Neural crest cell (in vitro differentiated cells): ENCODE data around the gene PIK3R3. TPM values are rescaled to one million over a fixed set of nuclear protein-coding genes. Genes with fewer than 3 reads are reported as not detected.

Experiments used
- DNase-seq: peaks from one replicate; pipeline ENCODE4 v3.0.0; 2021; ENCODE audit warnings: low read depth, mixed read lengths, low spot score
- H3K27ac Mint-ChIP-seq: one replicate; pipeline ENCODE4 v1.8.0; 2021; ENCODE audit warnings: mild to moderate bottlenecking, mixed read lengths; ENCODE audit not compliant: unreplicated experiment
- H3K27me3 Mint-ChIP-seq: 2 replicates; pipeline ENCODE4 v1.8.0; 2021; ENCODE audit warnings: low read depth, mild to moderate bottlenecking, mixed read lengths
- H3K36me3 Mint-ChIP-seq: 2 replicates; pipeline ENCODE4 v1.8.0; 2021; ENCODE audit warnings: low read depth, mild to moderate bottlenecking, mixed read lengths
- H3K4me1 Mint-ChIP-seq: 2 replicates; pipeline ENCODE4 v1.8.0; 2021; ENCODE audit warnings: mixed read lengths
- H3K4me3 Mint-ChIP-seq: one replicate; pipeline ENCODE4 v1.8.0; 2021; ENCODE audit warnings: mild to moderate bottlenecking, mixed read lengths
- H3K9me3 Mint-ChIP-seq: 2 replicates; pipeline ENCODE4 v1.8.0; 2021; ENCODE audit warnings: mixed read lengths
- total RNA-seq: library from RNA; stranded (reverse); gene quantifications from 2 replicates; pipeline ENCODE4 v1.2.1, GENCODE V29; 2021
- TF ChIP-seq, protein P1 (sequence below): fragments of 200-600 bp; sonication (generic); conservative IDR thresholded peaks from 2 replicates; pipeline ENCODE4 v1.5.0; 2021; ENCODE audit warnings: antibody characterized with exemption, mild to moderate bottlenecking

The PIK3R3 gene
- total RNA-seq, 1 donor from 2014 or later, result 92.2 TPM

GRCh38 chr1:46081619-46082018 lies 50.8 kb downstream of the PIK3R3 start:
- TF ChIP-seq, protein P1, sequence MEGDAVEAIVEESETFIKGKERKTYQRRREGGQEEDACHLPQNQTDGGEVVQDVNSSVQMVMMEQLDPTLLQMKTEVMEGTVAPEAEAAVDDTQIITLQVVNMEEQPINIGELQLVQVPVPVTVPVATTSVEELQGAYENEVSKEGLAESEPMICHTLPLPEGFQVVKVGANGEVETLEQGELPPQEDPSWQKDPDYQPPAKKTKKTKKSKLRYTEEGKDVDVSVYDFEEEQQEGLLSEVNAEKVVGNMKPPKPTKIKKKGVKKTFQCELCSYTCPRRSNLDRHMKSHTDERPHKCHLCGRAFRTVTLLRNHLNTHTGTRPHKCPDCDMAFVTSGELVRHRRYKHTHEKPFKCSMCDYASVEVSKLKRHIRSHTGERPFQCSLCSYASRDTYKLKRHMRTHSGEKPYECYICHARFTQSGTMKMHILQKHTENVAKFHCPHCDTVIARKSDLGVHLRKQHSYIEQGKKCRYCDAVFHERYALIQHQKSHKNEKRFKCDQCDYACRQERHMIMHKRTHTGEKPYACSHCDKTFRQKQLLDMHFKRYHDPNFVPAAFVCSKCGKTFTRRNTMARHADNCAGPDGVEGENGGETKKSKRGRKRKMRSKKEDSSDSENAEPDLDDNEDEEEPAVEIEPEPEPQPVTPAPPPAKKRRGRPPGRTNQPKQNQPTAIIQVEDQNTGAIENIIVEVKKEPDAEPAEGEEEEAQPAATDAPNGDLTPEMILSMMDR, result no peak
- H3K4me3 Mint-ChIP-seq, result no peak overlapping the region
- no peak overlapping the region for H3K27ac Mint-ChIP-seq
- H3K9me3 Mint-ChIP-seq, result peaks cover 3% of the 10 kb centered on the region
- no peak for DNase-seq
- H3K4me1 Mint-ChIP-seq, result peaks cover 16% of the 10 kb centered on the region
- H3K36me3 Mint-ChIP-seq, result peaks cover 11% of the 10 kb centered on the region
- H3K27me3 Mint-ChIP-seq, result no peaks in the 10 kb centered on the region

GRCh38 chr1:46081206-46081605 lies 51.2 kb downstream of the PIK3R3 start:
- no peak for DNase-seq
- Mint-ChIP-seq H3K36me3 (peaks cover 11% of the 10 kb centered on the region), H3K27ac (no peak overlapping the region), H3K4me3 (no peak overlapping the region), H3K4me1 (peaks cover 13% of the 10 kb centered on the region), H3K9me3 (peaks cover 3% of the 10 kb centered on the region), H3K27me3 (no peaks in the 10 kb centered on the region)
- TF ChIP-seq, protein P1, result no peak

DNA sequence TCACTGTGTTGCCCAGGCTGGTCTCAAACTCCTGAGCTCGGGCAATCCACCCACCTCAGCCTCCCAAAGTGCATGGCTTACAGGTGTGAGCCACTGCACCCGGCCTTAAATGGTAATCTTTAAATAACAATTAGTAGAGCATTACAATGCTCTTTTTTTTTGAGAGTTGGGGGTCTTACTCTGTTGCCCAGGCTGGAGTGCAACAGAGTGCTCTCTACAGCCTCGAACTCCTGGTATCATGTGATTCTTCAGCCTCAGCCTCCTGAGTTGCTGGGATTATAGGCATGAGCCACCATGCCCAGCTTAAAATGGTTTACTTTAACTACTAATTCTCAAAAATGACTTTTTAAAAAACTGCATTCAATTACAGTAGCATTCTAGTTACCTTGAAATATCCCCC lies 52.2 kb downstream of the PIK3R3 start:
- no peak overlapping the region for H3K27ac Mint-ChIP-seq
- H3K4me1 Mint-ChIP-seq, result peaks cover 8% of the 10 kb centered on the region
- no peaks in the 10 kb centered on the region for H3K27me3 Mint-ChIP-seq
- peaks cover 3% of the 10 kb centered on the region for H3K9me3 Mint-ChIP-seq
- peaks cover 16% of the 10 kb centered on the region for H3K36me3 Mint-ChIP-seq
- H3K4me3 Mint-ChIP-seq, result no peak overlapping the region
- no peak for DNase-seq
- TF ChIP-seq, protein P1, result no peak

GRCh38 chr1:46077644-46078043 lies 54.8 kb downstream of the PIK3R3 start:
- TF ChIP-seq, protein P1, result no peak
- Mint-ChIP-seq H3K27me3 (no peaks in the 10 kb centered on the region), H3K27ac (no peak overlapping the region), H3K4me1 (peaks cover 8% of the 10 kb centered on the region), H3K36me3 (peaks cover 11% of the 10 kb centered on the region), H3K9me3 (no peaks in the 10 kb centered on the region), H3K4me3 (no peak overlapping the region)
- DNase-seq, result no peak

- H3K4me1 Mint-ChIP-seq, result no peaks in the 10 kb centered on the region
- peaks cover 15% of the 10 kb centered on the region for H3K36me3 Mint-ChIP-seq
- DNase-seq, result no peak
- H3K4me3 Mint-ChIP-seq, result no peak overlapping the region
- no peak overlapping the region for H3K27ac Mint-ChIP-seq
- H3K9me3 Mint-ChIP-seq, result no peaks in the 10 kb centered on the region
- TF ChIP-seq, protein P1, result no peak
- no peaks in the 10 kb centered on the region for H3K27me3 Mint-ChIP-seq
These were observed 56.1 kb downstream of the PIK3R3 start for GRCh38 chr1:46076343-46076742.

DNA sequence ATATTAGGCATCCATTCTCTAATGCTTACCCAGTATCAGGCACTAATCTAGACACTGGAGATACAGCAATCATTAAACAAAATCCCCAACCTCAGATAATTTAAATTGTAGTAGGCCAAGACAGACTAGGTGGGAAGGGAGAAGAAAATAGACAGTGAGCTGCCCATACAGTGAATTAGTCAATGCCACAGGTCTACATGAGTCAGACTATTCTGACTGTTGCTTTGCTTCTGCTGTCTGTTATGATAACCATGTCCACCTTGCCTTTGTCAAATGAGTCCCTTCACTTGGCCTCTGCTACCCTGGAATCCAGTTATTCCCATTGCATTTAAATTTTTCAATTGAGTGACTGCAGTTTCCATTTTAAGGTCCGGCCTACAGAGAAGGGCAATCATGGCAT lies 59.5 kb downstream of the PIK3R3 start:
- DNase-seq, result no peak

More for the DNA sequence above, 59.5 kb downstream of the PIK3R3 start:
- TF ChIP-seq, protein P1, result no peak
- Mint-ChIP-seq H3K4me1 (no peaks in the 10 kb centered on the region), H3K4me3 (no peak overlapping the region), H3K9me3 (no peaks in the 10 kb centered on the region), H3K27me3 (no peaks in the 10 kb centered on the region), H3K27ac (no peak overlapping the region), H3K36me3 (peaks cover 15% of the 10 kb centered on the region)
